Skin of body (tissue), 2 donors: ENCODE data around the gene A2ML1. TPM values are rescaled to one million over a fixed set of nuclear protein-coding genes. Genes with fewer than 3 reads are reported as not detected.
"Not testable (repeated sequence)": the region's sequence is repeated elsewhere in the genome, so short reads cannot be mapped to it uniquely, and the experiment has no call there.

ENCODE experiments used
- DNase-seq: peaks from one replicate; lab custom pipeline; 2025; lab: John Stamatoyannopoulos, UW
- total RNA-seq: library from RNA; depleted of rRNA; stranded (reverse); fragments of >200 nt; gene quantifications from one replicate; pipeline ENCODE4 v1.2.3, GENCODE V29; 2014

A2ML1 gene
- total RNA-seq = 46.5 TPM

DNA sequence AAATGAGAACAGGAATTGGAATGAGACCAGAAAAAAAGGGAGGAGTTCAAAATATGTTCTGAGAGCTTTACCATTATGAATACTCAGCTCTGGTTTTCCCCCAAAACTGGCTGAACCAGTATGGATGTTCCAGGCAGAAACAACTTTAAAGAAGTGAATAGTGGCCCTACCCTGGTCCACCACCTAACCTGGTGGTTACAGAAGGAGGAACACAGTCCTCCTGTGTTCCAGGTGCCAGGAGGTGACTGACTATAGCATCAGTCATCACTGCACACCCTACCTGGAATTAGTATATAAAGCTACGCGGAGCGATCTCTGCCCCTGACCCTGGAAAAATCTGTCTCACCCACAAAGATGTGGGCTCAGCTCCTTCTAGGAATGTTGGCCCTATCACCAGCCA lies at the start of gene A2ML1:
Gene A2ML1 (plus strand): TSS at position 324 of the 400 bp plus-strand sequence. CDS start 31 bp downstream, at position 355.
- no peak for DNase-seq

DNA sequence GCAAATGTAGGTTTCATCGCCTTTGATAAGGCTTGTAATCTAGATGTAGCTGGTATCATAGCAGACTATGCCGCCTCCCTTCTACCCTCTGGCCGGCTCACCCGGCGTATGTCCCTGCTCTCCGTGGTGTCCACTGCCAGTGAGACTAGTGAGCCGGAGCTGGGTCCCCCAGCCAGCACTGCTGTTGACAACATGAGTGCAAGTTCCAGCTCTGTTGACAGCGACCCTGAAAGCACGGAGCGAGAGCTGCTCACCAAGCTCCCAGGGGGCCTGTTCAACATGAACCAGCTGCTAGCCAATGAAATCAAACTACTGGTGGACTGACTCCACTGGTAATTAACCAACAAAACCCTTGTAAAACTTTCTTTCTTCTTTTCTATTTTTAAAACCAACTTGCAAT lies 49.0 kb upstream of the A2ML1 start:
- DNase-seq = no peak

DNA sequence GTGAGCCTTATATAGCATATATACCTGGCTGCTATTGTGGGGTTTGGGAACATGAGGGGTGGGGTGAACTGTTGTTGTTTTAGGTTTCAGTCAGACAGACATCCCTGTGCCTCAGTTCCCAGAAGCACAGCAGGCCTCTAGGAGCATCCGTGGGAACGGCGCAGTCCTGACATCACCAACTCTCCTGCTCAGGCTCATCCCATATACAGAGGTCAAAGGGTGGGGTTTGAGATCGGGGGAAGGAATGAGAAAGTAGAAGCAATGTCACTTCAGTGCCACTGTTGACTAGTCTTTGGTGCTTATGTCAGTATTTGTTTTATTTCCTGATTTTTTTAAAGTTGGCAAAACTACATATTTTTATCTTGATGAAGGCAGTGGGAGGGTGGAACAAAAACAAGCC lies 43.1 kb upstream of the A2ML1 start:
- no peak for DNase-seq

DNA sequence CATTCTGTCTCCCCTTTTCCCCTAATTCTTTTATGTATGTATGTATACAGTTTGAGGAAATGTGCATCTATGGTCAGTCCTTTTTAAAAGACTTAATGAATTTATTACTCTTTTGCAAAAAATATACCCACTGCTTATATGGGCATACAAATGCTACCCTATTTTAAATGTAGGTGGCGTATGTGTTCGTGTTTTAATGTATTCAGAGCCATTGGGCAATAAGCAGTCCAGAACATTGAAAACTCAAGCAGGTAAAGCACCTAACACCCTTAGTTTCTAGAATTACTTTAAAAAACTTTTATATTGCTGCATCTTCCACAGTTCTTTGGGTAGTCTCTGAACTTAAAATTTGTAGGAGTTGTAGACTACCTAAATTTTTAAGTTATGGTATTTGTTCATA lies 42.6 kb upstream of the A2ML1 start:
- no peak for DNase-seq

DNA sequence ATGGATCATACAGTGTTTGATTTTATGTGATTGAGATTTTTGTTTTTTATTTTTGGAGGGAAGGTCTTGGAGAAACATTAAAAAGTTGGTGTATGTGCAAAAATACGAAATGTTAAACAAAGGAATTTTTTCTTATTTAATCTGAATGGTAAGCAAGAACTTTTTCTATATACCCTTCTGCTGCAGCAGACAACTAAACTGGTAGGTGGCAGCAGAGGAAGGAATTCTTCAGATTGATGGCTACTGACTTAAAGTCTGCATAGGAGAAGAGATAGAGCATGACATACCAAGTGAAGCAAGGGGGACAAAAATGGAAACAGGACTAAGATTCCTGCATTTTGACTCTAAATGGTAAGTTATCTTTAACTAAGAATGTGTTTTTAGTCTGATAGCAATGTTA lies 42.0 kb upstream of the A2ML1 start:
- no peak for DNase-seq

DNA sequence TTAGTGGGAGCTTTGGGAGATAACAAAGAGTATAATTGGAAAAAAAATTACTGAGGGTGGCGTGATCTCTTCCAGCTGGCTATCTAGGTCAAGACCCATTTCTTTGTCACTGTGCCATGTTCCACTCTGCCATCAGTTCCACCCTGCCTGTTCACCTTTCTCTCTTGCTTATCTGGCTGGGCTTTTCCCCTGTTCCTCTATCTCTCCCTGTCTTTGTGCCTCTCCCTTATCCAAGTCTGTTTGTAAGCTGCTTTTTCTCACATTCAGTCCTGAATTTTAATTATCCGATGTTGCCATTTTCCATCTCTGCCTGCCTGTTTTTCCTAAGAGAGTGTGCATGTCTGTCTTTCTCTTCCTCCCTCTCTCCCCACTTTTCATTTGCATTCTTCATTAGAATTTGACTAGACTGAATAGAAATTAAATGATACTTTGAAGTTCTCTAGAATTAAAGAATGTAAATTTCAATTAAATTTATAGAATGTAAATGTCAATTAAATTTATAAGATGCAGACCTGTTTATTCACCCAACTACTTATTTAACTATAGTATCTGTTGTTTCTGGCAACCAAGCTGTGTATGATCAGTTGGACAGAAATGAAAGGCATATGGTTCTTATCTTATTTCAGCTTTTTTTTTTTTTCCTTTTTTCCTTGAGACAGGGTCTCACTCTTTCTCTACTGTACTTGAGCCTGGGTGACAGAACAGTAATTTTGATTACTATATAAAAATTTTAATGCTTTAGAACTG lies 40.9 kb upstream of the A2ML1 start:
- no peak for DNase-seq

DNA sequence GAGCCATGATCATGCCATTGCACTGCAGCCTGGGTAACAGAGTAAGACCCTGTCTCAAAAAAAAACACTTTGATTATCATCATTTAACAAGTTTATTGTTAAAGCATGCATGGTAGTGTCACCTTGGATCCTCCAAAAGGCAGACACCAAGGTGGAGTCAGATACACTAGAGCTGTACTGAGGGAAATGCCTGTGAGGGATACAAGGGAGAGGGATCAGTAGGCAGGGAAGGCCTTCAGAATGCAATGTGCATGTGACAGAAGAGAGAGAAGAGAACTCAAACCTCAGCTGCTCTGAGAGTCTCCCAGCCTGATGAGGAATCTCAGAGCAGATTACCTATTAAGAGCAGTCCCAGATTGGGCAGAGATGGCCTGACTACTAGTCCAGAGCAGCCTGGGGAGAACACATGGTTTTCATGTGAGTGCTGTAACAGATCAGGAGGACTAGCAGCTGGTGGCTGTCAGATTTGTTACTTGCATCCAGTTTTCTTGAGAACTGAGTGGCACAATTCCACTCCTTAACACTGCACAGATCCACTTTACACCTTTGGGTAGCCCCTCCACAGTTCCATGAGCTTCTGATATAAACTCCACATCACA lies 38.0 kb upstream of the A2ML1 start:
- DNase-seq = no peak

DNA sequence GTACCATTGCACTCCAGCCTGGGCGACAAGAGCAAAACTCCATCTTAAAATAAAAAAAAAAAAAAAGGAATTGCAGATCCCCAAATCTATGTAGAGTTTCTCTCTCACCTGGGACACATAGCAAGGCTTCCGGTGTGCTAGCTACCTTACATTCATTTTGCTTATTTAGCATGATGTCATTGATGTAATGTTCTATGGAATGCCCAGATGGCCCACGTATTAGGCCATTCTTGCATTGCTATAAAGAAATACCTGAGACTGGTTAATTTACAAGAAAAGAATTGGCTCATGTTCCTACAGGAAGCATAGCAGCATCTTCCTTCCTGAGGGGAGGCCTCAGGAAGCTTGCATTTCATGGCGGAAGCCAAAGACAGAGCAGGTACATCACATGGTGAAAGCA lies 36.9 kb upstream of the A2ML1 start:
- no peak for DNase-seq

DNA sequence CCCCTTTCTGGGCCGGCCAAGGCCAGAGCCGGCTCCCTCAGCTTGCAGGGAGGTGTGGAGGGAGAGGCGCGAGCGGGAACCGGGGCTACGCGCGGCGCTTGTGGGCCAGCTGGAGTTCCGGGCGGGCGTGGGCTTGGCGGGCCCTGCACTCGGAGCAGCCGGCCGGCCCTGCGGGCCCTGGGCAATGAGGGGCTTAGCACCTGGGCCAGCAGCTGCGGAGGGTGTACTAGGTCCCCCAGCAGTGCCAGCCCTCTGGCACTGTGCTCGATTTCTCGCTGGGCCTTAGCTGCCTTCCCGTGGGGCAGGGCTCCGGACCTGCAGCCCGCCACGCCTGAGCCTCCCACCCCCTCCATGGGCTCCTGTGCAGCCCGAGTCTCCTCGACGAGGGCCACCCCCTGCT lies 35.2 kb upstream of the A2ML1 start:
- DNase-seq = not testable (repeated sequence)

DNA sequence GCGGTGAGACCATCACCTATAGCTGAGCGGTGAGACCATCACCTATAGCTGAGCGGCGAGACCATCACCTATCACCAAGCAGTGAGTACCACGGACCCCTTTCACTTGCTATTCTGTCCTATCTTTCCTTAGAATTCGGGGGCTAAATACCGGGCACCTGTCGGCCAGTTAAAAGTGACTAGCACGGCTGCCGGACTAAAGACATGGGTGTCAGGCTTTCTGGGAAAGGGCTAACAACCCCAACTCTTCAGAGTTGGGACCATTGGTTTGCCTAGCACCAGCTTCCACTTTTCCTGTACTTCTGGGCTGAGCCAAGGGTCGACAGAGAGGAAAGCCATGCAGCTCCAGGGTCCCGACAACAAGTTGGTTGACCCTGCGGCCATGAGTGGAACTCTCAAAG lies 33.7 kb upstream of the A2ML1 start:
- DNase-seq = not testable (repeated sequence)

DNA sequence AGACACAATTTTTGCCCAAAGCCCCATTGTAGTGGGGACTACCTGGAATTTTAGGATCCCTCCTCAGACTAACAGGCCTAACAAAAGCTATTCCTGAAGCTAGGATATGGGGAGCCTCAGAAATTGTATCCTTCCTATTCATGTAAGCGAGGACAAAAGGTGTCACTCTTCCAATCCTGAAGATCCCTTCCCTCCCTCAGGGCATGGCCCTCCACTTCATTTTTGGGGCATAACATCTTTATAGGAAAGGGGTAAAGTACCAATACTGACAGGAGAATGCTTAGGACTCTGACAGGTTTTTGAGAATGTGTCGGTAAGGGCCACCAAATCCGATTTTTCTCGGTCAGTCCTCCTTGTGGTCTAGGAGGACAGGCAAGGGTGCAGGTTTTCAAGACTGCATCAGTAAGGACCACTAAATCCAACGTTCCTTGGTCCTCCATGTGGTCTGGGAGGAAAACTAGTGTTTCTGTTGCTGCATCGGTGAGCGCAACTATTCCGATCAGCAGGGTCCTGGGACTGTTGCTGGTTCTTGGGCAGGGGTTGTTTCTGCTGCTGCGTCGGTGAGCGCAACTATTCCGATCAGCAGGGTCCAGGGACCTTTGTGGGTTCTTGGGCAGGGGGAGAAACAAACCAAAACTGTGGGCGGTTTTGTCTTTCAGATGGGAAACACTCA lies 32.9 kb upstream of the A2ML1 start:
- not testable (repeated sequence) for DNase-seq

DNA sequence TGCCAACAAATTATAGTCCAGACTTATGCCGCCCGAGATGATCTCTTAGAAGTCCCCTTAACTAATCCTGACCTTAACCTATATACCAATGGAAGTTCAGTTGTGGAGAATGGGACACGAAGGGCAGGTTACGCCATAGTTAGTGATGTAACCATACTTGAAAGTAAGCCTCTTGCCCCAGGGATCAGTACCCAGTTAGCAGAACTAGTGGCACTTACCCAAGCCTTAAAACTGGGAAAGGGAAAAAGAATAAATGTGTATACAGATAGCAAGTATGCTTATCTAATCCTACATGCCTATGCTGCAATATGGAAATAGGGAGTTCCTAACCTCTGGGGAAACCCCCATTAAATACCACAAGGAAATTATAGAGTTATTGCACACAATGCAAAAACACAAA lies 29.2 kb upstream of the A2ML1 start:
- not testable (repeated sequence) for DNase-seq

DNA sequence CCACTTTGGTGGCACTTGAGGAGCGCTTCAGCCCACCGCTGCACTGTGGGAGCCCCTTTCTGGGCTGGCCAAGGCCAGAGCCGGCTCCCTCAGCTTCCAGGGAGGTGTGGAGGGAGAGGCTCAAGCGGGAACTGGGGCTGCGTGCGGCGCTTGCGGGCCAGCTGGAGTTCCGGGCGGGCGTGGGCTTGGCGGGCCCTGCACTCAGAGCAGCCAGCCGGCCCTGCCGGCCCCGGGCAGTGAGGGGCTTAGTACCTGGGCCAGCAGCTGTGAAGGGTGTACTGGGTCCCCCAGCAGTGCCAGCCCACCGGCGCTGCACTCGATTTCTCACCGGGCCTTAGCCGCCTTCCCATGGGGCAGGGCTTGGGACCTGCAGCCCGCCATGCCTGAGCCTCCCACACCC lies 27.8 kb upstream of the A2ML1 start:
- DNase-seq = not testable (repeated sequence)

DNA sequence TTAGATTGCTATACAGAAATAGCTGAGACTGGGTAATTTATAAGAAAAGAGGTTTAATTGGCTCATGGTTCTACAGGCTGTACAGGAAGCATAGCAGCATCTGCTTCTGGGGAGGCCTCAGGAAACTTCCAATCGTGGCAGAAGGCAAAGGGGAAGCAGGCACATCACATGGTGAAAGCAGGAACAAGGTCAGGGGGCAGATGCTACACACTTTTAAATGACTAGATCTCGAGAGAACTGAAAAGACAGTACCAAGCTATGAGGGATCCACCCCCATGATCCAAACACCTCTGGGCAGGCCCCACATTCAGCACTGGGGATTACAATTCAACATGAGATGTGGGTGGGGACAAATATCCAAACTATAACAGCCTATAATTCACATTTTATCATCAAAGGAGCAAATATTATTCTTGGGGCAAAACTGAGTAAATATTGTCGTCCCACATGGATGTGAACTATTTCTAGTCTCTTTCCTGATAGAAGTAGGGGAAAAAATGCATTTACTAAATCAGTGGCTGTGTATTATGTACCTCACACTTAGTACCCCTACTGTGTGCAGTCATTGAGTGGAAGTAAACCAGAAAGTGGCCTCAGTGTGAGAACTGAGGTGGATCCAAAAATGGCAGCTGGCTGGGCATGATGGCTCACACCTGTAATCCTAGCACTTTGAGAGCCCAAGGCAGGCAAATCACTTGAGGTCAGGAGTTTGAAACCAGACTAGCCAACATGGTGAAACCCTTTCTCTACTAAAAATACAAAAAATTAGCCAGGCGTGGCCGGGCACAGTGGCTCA lies 25.4 kb upstream of the A2ML1 start:
- DNase-seq = no peak

DNA sequence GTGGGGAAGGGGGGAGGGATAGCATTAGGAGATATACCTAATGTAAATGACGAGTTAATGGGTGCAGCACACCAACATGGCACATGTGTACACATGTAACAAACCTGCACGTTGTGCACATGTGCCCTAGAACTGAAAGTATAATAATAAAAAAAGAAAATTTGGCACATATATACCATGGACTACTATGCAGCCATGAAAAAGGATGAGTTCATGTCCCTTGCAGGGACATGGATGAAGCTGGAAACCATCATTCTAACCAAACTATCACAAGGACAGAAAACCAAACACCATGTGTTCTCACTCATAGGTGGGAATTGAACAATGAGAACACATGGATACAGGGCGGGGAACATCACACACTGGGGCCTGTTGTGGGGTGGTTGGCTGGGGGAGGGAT lies 21.2 kb upstream of the A2ML1 start:
- not testable (repeated sequence) for DNase-seq

DNA sequence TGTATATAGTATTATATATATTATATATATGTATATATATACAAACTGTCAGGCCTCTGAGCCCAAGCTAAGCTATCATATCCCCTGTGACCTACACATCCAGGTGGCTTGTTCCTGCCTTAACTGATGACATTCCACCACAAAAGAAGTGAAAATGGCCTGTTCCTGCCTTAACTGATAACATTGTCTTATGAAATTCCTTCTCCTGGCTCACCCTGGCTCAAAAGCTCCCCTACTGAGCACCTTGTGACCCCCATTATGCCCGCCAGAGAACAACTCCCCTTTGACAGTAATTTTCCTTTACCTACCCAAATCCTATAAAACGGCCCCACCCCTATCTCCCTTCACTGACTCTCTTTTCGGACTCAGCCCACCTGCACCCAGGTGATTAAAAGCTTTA lies 17.6 kb upstream of the A2ML1 start:
- DNase-seq = not testable (repeated sequence)

DNA sequence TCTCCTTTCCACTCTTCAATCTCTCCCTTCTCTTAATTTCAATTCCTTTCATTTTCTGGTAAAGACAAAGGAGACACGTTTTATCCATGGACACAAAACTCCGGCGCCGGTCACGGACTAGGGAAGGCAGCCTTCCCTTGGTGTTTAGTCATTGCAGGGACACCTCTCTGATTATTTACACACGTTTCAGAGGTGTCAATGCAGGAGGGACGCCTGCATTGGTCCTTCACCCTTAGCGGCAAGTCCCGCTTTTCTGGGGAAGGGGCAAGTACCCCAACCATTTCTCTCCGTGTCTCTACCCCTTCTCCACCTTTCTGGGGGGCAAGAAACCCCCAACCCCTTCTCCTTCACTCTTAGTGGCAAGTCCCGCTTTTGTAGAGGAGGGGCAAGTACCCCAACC lies 16.9 kb upstream of the A2ML1 start:
- DNase-seq = not testable (repeated sequence)

DNA sequence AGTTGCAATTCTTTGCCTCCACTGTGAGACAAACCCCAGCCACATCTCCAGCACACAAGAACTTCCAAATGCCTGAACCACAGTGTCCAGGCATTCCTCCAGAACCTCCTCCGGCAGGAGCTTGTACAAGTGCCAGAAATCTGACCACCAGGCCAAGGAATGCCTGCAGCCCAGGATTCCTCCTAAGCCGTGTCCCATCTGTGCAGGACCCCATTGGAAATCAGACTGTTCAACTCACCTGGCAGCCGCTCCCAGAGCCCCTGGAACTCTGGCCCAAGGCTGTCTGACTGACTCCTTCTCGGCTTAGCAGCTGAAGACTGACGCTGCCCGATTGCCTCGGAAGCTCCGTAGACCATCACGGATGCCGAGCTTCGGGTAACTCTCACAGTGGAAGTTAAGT lies 15.3 kb upstream of the A2ML1 start:
- not testable (repeated sequence) for DNase-seq

DNA sequence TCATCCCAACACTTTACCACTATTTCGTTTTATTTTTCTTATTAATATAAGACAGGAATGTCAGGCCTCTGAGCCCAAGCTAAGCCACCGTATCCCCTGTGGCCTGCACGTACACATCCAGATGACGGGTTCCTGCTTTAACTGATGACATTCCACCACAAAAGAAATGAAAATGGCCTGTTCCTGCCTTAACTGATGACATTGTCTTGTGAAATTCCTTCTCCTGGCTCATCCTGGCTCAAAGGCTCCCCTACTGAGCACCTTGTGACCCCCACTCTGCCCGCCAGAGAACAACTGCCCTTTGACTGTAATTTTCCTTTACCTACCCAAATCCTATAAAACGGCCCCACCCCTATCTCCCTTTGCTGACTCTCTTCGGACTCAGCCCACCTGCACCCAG lies 12.3 kb upstream of the A2ML1 start:
- not testable (repeated sequence) for DNase-seq

DNA sequence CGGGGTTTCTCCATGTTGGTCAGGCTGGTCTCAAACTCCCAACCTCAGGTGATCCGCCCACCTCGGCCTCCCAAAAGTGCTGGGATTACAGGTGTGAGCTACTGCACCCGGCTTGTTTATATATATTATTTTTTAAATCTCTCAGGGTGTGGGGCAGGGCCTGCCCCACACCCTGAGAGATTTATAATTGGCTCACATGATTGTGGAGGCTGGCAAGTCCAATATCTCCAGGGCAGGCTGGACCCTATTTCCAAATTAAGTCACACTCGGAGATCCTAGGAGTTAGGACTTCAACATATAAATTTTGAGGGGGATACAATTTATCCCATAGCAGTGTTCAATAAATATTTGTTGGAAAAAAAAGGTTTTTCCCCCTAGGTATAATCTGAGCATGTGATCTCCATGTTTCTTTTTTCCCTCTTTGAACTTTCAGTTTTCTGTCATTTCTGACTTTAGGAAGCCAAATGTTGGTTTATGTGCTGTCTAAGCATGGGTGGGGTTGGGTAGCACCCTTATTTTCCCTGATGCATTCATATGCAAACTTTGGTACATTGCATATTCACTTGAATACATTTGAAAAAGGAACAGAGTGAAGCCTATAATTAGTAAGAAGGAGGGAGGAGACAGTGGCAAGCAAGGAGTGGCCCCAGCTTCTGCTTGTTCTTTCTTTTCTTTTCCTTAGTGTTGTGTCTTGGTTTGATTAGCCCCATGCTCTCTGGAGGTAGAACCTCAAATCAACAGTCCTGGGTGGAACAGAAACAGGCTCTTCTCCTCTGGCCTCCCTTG lies 8.7 kb upstream of the A2ML1 start:
- DNase-seq = no peak

DNA sequence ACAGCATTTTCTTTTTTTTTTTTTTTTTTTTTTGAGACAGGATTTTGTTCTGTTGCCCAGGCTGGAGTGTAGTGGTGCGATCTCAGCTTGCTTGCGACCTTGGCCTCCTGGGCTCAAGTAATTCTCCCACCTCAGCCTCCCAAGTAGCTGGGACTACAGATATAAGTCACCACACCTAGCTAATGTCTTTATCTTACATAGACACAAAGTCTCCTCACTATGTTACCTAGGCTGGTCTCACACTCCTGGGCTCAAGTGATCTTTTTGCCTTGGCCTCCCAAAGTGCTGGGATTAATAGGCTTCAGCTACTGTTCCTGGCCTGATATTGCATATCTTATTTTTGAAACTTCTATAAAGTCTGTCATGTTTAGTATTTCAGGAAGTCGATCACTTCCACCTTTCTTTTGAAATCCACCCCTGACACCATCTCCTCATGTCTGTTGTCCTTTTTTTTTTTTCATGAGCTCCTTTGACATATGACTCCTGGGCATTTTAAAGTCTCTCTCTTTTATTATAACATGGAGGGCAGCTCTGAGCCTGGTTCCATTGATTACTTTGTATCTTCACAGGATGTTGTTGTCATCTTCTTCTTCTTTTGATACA lies 5.9 kb upstream of the A2ML1 start:
- no peak for DNase-seq
